HG03439 (cell line): ENCODE measurements around the gene C1QB.

ENCODE experiments used
- ATAC-seq: cut with Tn5 transposase; IDR thresholded peaks from one replicate; pipeline ENCODE4 v1.9.1; 2021; ENCODE audit warnings: mild to moderate bottlenecking, moderate library complexity; ENCODE audit not compliant: unreplicated experiment

Gene C1QB

GRCh38 chr1:22633697-22634463 lies 19.2 kb upstream of the C1QB start:
- ATAC-seq: no peak

GRCh38 chr1:22635436-22635835 lies 17.6 kb upstream of the C1QB start:
- no peak for ATAC-seq

DNA sequence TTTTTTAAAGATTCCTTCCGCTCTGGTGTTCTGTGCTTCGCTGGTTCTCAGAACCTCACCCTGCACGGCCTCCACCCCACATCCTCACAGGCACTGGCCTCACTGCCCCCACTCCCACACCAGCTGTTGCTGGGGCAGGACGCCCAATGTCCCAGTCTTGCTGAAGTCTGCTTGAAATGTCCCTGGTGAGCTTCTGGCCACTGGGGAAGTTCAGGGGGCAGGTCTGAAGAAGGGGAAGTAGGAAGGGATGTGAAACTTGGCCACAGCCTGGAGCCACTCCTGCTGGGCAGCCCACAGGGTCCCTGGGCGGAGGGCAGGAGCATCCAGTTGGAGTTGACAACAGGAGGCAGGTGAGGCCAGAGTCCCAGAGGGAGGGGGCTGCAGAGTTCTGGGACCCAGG lies 16.7 kb upstream of the C1QB start, which contains the start of gene C1QA:
TSS of gene C1QA (plus strand) at position 276 of the 400 bp plus-strand sequence. CDS start 989 bp downstream, outside the sequence.
- no peak for ATAC-seq

GRCh38 chr1:22636927-22637326 lies 16.1 kb upstream of the C1QB start:
- ATAC-seq: no peak

DNA sequence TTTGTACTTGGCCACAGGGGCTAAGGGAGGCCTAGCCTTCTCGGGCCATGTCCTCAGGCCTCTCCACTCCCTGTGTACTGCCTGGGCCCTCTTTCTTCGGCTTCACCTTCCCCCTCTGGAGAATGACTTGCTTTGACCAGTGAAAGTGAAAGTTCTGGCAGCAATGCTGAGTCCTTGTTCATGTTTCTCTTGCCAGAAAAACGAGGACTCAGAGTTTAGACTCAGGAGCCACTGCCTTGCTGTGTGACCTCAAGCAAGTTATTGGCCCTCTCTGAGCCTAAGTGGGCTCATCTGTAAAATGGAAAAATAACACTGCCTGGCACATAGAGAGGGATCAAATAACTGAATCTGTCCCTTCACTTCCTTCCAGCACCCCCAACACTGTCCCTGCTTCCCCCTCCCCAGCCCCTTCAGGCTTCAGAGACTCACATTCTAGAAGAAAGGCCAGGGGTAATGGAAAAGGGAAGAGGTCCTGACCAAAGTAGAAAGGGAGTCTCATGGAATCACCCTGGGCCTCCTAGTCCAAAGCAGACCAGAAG lies 15.1 kb upstream of the C1QB start:
- no peak for ATAC-seq

GRCh38 chr1:22638476-22639234 lies 14.4 kb upstream of the C1QB start:
- no peak for ATAC-seq

GRCh38 chr1:22639286-22639685 lies 13.8 kb upstream of the C1QB start:
- ATAC-seq: no peak

DNA sequence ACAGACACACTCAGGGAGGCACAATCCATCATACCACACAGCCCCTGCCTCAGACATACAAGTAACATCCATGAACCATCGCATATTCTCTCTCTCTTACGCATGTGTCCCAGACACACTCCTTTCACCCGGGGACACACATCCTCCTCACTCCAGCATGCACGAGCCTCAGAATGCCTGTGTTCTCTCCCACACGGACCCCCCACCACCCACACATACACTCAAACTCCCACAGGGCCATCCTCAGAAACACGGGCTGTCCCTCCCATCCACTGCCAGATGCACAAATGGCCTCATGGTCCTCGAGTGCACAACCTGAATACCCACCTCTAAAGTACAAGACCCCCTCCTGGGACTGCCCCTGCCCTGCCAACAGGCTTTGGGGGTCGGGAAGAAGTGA lies 11.8 kb upstream of the C1QB start:
- ATAC-seq: no peak

- no peak for ATAC-seq
Observed at GRCh38 chr1:22641906-22642636, 11.0 kb upstream of the C1QB start.

GRCh38 chr1:22643381-22643780 lies 9.7 kb upstream of the C1QB start, which contains the start of gene C1QC:
TSS of gene C1QC (plus strand) at chr1:22643633. CDS start at chr1:22644024, 391 bp downstream.
- no peak for ATAC-seq

DNA sequence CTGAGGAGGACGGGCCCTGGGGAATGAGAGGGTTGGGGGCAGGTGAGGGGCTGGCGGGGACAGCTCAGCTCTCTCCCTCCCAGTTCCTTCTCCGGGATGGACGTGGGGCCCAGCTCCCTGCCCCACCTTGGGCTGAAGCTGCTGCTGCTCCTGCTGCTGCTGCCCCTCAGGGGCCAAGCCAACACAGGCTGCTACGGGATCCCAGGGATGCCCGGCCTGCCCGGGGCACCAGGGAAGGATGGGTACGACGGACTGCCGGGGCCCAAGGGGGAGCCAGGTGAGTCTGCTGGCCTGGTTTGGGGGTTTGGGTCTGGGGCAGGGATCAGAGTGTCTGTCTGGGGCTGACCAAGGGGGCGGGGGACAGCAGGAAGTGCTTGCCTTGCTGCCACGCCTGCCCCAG lies 9.1 kb upstream of the C1QB start:
- ATAC-seq: no peak

DNA sequence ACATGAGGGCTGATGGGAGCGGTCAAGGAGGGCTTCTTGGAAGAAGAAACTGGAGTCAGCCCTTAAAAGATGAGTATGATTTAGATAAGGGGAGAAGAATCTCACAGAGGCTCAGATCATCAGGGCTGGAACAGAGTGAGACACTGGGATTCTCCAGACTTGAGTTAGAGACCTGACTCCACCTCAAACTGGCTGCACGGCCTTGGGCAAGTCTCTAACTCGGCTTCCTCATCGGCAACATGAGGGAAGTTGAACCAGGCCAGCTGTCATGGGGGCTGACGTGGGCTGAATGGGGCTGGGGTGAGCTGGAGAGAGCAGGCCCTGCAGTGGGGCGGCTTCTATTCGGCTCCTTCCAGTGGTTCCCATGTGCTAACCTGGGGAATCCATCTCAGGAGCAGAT lies 7.1 kb upstream of the C1QB start:
- no peak for ATAC-seq

GRCh38 chr1:22646384-22646783 lies 6.7 kb upstream of the C1QB start:
- no peak for ATAC-seq

DNA sequence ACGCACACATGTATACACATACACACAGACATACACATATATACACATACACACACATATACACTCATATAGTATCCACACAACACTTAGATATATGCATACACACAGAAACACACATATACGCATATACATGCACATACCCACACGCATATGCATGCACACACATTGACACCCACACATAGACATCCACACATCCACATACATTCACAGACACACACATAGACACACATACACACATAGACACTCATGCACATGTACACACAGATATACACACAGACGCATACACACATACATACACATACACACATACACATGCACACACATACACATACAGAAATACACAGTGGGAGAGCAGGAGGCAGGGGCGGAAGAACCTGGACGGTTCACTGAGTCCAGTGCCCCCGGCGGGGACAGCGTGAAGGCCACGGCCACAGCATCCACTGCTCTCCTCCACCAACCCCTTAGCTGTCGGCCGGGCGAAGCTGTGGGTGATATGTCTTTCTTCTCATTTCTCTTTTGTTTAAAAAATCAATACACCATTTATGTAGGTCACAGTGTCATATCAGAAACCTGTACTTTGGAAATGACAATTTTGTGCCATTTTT lies 2.8 kb upstream of the C1QB start:
- no peak for ATAC-seq

DNA sequence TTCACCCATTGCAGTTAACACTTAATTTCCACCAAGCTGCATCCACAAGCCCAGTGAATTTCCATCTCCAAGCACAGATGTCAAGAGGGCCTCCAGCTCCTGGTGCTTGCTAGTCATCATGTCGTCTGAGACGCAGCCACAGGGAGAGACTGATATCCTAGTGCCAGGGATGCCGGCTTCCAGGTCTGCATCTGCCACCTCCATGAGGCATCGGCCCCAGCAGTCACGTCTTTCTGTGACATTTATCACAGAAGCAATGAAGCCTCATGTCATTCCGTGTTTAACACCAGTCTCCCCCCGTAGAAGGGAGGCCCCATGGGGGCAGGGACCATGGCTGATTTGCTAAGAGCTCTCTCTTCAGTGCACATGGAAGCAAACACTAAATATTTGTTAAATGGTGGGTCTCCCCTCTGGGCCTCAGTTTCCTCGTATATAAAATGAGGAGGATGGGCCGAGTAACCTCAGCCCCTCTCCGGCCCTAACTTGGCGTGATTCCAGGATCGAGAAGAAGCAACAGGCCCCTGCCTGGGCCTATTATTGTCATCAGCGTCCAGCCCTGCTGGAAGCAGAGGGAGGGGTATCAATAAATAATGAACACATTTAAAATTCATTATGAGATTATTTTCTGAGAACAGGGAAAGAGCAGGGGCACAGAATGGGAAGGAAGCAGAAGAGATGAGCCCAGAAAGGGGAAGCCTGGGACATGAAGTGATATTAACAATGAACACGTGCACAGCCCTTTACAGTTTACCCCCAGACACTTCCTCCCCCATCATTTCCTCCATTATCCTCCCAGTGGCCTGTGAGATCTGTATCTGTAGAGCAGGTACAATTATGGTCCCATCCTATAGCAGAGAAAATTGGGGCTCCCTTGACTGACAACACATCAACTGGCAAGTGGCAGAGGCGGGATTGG lies 837 bp upstream of the C1QB start:
- no peak for ATAC-seq

GRCh38 chr1:22654692-22655091 lies 1.7 kb downstream of the C1QB start:
- no peak for ATAC-seq

GRCh38 chr1:22658385-22659163 lies 5.5 kb downstream of the C1QB start:
- no peak for ATAC-seq

DNA sequence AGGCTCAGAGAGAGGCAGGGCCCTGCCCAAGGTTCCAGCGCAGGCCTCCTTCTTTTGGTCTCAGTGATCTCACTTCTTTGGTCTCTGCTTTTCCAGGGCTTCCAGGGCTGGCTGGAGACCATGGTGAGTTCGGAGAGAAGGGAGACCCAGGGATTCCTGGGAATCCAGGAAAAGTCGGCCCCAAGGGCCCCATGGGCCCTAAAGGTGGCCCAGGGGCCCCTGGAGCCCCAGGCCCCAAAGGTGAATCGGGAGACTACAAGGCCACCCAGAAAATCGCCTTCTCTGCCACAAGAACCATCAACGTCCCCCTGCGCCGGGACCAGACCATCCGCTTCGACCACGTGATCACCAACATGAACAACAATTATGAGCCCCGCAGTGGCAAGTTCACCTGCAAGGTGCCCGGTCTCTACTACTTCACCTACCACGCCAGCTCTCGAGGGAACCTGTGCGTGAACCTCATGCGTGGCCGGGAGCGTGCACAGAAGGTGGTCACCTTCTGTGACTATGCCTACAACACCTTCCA lies 7.7 kb downstream of the C1QB start:
- no peak for ATAC-seq

DNA sequence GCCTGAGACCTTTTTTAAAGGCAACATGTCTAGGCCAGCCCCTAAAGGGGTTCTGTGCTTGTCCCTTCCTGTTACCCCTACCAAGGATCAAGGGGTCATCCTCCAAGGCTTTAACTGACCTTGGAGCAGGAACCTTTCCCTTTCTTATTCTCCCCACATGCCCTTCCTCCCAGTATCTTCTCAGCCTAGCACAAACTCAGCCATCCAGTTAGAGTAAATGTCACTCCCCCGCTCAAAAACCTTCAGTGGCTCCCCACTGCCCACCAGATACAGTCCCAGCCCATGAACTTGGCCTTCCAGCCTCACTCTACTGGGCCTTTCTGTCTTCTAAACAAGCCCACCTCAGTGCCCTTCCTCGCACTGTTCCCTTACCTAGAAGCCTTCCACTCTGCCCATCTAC lies 8.8 kb downstream of the C1QB start:
- no peak for ATAC-seq
